NOMO-1 treated with DMSO at 0.1 percent for 48 hours (cell line): ENCODE results near the gene USP16.
"Not testable (repeated sequence)": the region's sequence is repeated elsewhere in the genome, so short reads cannot be mapped to it uniquely, and the experiment has no call there.

Experiments
- DNase-seq: peaks from one replicate; lab custom pipeline; 2025; ENCODE audit not compliant: unreplicated experiment; lab: John Stamatoyannopoulos, UW

USP16 gene

DNA sequence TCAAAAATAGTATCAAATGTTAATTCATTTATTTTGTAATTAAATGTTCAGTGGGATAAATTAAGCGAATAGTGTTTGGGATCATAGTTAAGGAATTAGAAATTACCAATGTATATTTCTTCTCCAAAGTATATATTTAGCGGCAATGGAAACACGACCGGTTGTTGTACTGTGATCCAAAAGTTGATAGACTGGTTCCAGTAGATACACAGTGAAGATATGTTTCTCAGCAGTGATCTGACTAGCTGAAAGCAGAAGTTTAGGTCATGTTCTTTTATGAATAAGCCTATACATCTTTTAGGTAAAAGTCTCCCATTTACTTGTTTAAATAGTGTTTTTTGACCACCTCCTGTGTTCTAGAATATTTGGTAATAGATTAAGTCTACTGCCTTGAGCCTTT is 8.8 kb downstream of the USP16 start:
- DNase-seq, result no peak

DNA sequence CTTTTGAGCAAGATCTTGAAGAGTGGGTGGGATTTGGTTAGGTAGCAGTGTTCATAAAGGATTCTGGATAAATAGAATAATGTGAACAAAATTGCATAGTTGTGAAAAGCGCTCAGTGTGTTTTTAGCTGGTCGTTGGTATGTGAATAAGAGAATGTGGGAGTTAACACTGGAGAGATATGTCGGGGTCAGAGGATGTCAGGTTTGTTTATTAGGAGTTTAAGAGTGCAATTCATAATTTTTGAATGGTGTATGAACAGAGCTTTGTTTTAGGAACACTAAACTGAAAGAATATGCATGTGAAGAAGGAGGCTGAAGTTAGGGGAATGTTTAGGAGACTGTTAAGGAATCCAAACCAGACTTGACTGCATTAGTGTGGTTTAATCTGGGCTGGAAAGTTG is 9.4 kb downstream of the USP16 start:
- no peak for DNase-seq

GRCh38 chr21:29034678-29035077 is 10.2 kb downstream of the USP16 start:
- peak; percentile 24 for DNase-seq

DNA sequence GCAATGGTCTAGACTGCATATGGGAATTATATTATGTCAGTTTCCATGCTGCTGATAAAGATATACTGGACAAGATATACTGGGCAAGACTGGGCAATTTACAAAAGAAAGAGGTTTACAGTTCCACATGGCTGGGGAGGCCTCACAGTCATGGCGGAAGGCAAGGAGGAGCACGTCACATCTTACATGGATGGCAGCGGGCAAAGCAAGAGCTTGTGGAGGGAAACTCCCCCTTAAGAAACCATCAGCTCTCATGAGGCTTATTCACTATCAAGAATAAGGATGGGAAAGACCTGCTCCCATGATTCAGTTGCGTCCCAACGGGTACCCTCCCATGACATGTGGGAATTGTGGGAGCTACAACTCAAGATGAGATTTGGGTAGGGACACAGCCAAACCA is 27.8 kb downstream of the USP16 start:
- DNase-seq, result no peak

DNA sequence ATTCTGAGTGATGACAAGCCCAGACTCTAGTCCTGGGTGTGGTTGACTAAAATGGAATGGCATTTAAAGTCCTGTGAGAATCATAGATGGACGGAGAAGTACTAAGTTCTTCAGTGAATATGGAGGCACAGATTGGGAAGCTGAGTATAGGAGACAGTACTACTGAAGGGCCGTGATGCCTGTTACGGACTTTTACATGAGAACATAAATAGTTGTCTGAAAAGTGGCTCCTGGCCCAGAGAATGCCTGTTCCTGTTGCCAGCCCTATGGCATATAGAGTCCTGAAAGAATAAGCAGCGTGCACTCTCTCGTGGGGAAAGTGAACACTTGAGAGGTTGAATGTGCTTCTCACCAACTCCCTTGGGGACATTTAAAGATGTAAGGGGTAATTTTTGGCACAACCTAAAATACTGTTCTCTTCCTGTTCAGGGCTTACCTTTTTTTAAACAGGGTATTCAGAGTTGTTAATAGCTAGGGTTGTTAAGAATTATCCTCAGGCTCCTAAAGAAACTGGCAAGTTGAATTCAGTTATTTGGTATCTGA is 28.6 kb downstream of the USP16 start:
- no peak for DNase-seq

DNA sequence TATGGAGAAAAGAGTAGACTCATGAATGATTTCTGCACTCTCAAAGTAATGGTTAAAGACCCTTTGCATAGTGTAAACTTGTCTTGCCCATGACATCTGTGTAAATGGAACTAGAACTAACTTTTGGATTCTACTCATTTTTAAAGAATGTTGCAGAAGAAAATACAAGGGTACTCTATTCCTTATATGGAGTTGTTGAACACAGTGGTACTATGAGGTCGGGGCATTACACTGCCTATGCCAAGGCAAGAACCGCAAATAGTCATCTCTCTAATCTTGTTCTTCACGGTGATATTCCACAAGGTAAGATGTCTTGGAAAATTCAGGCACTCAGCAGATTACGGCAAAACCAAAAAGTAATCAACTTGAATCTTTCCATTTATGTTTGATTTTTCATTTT is 29.2 kb downstream of the USP16 start:
- DNase-seq, result no peak

- DNase-seq, result no peak
These were observed 30.6 kb downstream of the USP16 start for GRCh38 chr21:29055080-29055479.

GRCh38 chr21:29056005-29056404 is 31.5 kb downstream of the USP16 start:
- no peak for DNase-seq

DNA sequence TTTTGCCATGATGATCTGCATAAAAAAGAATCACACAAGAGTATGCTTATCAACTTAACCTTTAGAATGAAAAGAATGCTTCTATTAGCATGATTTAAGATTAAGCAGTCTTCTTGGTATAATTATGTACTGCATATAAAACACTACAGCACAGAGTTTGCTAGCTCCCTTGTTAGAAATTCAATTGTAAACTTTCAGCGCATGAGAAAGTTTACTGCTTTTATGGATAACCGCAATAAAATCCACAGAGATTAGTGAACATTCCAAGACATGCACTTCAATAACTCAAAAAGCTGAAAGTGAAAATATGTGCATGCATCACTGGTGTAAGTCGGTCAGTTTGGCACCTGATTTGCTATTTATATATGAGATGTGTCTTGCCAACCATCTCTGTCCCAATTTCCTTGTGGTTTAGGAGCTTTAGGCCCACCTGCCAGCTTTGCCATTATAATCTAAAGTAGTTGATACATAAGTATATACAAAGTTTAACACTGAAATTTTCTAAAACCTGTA is 32.1 kb downstream of the USP16 start:
- no peak for DNase-seq

- peak; percentile 90 for DNase-seq
These were observed 40.5 kb downstream of the USP16 start for GRCh38 chr21:29064850-29065481.

- DNase-seq, result no peak
These were observed 48.4 kb downstream of the USP16 start for GRCh38 chr21:29072873-29073221.

DNA sequence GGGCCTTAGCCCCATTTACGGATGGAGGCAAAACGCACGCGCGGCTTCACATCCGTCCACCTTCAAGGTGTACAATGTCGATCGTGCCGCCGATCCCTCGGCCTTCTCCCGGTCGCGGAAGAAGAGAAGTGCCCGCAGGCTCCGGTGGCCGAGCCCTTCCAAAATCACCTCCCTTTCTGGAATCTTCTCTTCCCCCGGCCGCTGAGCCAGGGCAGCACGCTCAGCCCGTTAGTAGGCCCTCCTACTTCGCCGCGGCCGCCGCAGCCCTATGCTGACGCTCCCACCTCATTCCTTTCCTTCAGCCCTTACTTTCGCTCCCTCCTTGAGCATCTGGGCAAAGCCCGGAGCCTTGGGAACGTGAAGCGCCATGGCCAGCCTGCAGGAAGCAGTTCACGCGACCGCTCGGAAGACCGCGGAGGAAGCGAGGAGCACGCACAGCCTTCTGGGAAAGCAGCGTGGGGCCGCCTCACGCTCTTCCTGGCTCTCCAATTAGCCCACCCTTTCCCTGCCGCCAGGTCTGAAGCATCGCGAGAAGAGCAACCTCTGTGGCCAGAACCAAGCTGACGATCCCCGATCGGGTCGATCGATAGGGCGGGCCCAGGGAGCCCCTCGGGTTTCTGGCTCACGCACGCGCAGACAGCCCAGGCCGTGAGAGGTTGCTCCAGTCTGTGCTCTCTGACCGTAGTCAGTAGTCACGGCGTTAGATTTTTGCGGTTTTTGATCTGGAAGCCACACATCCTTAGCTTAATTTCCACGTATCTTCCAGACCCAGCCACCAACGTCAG is 48.9 kb downstream of the USP16 start, which contains the start of gene CCT8:
Gene CCT8, minus strand, starts transcription at position 427 of the 785 bp plus-strand sequence. Its CDS starts 58 bp downstream, at position 369.
- DNase-seq, result peak; percentile 100

DNA sequence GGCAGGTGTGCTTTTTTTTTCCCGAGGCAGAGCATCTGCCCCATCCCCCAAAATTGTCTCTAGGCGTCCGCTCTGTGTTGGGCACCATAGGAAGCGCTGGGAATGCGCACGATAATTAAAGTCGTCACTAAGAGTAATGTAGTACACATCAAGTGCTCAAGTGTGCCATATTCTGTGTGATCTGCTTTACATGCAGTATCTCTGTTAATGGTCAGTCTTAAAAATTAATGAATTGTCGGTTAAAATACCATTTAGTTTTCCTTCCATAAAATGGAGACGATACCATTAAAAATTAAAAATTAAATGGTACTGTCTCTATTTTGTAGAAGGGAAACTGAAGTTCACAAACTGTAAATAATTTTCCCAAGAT is 49.5 kb downstream of the USP16 start:
- DNase-seq, result no peak

DNA sequence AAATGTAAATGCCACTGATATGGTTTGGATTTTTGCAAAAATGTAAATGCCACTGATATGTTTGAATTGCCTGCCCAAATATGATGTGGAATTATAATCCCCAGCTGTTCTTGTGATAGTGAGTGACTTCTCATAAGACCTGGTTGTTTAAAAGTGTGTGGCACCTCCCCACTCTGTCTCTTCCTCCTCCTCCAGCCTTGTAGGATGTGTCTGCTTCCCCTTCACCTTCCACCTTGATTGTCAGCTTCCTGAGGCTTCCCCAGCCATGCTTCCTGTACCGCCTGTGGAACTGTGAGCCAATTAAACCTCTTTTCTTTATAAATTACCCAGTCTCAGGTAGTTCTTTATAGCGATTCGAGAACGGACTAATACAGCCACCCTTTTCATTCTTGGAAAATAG is 50.3 kb downstream of the USP16 start:
- DNase-seq, result no peak

DNA sequence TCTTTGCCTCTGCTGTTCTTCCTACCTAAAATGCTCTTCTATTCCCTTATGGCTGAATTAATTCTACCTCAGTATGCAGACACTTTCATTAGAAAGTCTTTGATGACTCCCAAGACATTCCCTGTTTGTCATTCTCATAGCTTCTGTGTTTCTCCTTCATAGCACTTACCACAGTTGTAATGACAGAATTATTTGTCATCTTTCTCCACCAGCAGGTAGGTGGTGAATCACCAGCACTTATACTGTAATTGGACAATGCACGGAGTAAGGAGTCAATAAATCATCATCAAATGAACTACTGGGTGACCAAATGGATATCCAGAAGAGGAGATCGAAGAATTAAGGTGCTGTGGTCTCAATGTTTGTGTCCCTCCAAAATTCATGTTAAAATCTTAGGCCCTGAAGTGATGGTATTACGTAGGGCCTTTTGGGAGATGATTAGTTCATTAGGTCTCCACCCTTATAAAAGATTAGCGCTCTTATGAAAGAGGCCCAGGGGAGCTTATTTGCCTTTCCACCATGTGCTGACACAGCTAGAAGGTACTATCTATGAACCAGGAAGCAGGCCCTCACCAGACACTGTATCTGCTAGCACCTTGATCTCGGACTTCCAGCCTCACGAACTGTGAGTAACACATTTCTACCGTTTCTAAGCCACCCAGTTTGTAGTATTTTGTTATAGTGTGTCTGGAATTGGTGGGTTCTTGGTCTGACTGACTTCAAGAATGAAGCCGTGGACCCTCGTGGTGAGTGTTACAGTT is 51.4 kb downstream of the USP16 start:
- DNase-seq, result no peak

DNA sequence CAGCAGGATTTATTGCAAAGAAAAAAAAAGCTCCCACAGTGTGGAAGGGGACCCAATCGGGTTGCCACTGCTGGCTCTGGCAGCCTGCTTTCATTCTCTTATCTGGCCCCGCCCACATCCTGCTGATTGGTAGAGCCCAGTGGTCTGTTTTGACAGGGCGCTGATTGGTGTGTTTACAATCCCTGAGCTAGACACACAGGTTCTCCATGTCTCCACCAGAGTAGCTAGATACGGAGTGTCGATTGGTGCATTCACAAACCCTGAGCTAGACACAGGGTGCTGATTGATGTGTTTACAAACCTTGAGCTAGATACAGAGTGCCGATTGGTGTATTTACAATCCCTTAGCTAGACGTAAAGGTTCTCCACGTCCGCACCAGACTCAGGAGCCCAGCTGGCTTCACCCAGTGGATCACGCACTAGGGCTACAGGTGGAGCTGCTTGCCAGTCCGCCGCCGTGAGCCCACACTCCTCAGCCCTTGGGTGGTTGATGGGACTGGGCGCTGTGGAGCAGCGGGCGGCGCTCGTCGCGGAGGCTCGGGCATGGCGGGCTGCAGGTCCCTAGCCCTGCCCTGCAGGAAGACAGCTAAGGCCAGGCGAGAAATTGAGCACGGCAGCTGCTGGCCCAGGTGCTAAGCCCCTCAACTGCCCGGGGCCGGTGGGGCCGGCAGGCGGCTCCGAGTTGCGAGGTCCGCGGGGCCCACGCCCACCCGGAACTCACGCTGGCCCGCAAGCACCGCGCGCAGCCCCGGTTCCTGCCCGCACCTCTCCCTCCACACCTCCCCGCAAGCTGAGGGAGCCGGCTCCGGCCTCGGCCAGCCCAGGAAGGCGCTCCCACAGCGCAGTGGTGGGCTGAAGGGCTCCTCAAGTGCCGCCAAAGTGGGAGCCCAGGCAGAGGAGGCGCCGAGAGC is 52.5 kb downstream of the USP16 start:
- DNase-seq, result not testable (repeated sequence)

GRCh38 chr21:29077651-29078090 is 53.2 kb downstream of the USP16 start:
- DNase-seq, result peak; percentile 24

DNA sequence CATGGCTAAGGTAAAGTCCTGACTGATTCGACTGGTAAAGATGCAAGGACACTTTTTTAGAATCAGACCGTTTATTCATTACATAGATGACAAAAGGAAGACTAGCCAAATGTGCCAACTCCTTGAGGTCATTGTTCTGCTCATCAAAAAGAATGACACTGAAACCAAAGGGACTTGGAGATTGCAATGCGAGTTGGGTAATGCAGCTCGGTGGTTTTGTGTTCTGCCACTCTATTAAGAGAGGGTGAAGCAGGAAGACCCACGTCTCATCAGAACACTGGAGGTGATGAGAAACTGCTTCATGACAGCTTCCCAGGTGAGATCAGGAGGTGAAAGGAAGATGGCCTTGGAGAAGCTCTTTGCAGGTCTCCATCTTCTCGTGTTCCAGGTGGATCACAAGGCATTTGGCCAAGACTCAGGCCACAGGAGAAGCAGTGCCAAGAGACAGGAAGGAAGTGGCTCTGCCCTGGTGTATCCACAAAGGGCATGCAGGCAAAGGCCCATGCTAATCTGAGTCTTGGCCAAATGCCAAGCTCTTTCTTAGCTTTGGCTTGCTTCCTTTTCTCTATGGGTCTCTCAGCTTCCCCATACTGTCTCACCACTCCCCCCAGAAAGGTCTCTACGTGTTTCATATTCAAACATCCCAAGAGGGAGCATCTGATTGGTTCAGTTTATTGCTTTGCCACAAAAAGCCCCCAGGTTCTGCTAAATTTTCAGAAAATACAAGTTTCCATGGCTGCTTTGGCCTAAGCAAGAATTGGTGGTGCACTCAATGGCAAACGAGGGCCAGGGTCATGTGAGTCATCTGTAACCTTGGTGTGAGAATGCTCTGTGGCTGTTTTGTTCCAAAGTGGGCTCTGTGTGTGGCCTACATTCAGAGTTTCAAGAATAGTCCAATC is 54.6 kb downstream of the USP16 start:
- DNase-seq, result peak; percentile 81

GRCh38 chr21:29080454-29080941 is 56.0 kb downstream of the USP16 start:
- no peak for DNase-seq
